ENCODE measurements around the gene SOX18. TPM values are rescaled to one million over a fixed set of nuclear protein-coding genes. Genes with fewer than 3 reads are reported as not detected.

The SOX18 gene
- total and polyA plus RNA-seq, 2 experiments from 2014 or later, result 0.06 TPM; not detected in 1

- no peak for TF ChIP-seq CTCF (IDR thresholded peaks at IDR 0.05; ENCODE audit: low read depth, low read length)
- no peak overlapping the region for H3K27ac ChIP-seq
- no peak overlapping the region for H3K4me3 ChIP-seq
- H3K36me3 ChIP-seq, result no peaks in the 10 kb centered on the region
- DNase-seq (ENCODE audit: low read depth in 1 of 2, low spot score in 1 of 2), result no peak
- peaks cover 7% of the 10 kb centered on the region for H3K4me1 ChIP-seq (ENCODE audit: low read depth)
- peaks cover 55% of the 10 kb centered on the region for H3K27me3 ChIP-seq
- H3K9me3 ChIP-seq (ENCODE audit: low read depth), result no peaks in the 10 kb centered on the region
Measured at GRCh38 chr20:64086801-64087200, 37.4 kb upstream of the SOX18 start.

GRCh38 chr20:64084685-64085152, 35.3 kb upstream of the SOX18 start:
- peaks cover 11% of the 10 kb centered on the region for H3K4me1 ChIP-seq (ENCODE audit: low read depth)
- TF ChIP-seq CTCF (IDR thresholded peaks at IDR 0.05; ENCODE audit: low read depth, low read length), result no peak
- H3K4me3 ChIP-seq, result no peak overlapping the region
- H3K27ac ChIP-seq, result no peak overlapping the region
- no peaks in the 10 kb centered on the region for H3K36me3 ChIP-seq
- peaks cover 50% of the 10 kb centered on the region for H3K27me3 ChIP-seq
- no peaks in the 10 kb centered on the region for H3K9me3 ChIP-seq (ENCODE audit: low read depth)
- DNase-seq (ENCODE audit: low read depth in 1 of 2, low spot score in 1 of 2), result no peak

DNA sequence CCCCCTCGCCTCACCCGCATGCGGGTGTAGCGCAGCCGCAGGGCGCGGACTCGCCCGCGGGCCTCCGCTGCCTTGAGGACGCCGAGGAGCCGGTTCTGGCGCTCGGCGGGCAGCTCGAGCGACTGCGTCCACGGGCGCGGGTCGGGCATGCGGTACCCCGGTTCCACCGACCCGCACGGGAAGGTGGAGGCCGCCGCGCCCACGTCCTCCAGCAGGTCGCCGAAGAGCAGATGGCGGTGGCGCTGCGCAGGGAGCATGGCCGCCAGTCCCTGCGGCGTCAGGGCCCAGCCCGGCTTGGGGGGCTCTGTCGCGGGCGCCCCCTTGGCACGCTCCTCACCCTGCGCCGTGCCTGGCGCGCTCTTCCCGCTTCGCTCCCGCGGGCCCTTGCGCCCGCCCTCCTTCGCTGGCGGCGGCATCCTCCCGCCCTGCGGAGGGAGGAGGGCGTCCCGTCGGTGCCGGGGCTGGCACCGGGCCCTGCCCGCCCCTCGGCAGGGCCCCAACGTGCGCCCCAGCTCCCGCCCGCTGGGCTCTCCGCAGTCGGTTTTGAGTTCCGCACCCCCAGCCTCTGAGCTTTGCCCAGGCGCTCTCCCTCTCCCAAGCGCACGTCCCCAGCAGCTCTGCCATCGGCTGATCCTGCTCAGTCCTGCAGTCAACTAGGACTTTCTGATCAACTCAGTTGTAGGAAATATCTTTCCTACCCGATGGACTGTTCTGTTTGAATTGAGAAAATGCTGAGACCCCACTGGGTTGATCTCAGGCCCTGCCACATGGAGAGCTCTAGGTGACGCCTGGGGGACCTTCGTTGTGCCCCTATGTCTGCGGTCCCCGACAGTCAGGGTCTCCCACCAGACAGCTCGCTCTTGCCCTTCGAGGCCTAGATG, 34.6 kb upstream of the SOX18 start, which contains the start of gene LKAAEAR1:
Gene LKAAEAR1, minus strand, starts transcription at position 595 of the 881 bp plus-strand sequence. Its CDS starts 179 bp downstream, at position 416.
- no peaks in the 10 kb centered on the region for H3K9me3 ChIP-seq (ENCODE audit: low read depth)
- H3K4me3 ChIP-seq, result peak within 1 kb of the TSS; percentile 48
- no peak for TF ChIP-seq CTCF (IDR thresholded peaks at IDR 0.05; ENCODE audit: low read depth, low read length)
- H3K27ac ChIP-seq, result no peak within 1 kb of the TSS
- peaks cover 43% of the 10 kb centered on the region for H3K27me3 ChIP-seq
- H3K36me3 ChIP-seq, result no peaks in the 10 kb centered on the region
- peaks cover 15% of the 10 kb centered on the region for H3K4me1 ChIP-seq (ENCODE audit: low read depth)
- no peak for DNase-seq (ENCODE audit: low read depth in 1 of 2, low spot score in 1 of 2)

DNA sequence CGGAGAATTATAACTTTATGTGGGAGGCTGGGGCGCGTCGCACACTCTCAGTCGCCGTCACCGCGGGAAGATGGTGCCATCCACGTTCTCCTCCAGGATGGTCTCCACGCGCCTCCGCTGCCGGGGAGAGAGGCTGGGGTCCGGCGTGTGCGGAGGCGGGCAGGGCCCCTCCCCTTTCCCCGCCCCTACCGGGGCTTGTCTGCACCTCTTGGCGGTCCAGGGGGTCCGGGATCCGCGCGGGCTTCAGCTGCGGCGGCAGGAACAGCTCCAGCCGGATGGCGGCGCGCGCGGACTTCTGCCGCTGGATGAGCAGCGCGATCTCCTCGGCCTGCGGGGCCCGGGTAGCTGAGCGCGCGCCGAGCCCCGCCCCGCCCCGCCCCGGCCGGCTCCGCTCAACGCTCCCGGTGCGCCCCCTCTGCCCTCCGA, 34.0 kb upstream of the SOX18 start:
- TF ChIP-seq CTCF (IDR thresholded peaks at IDR 0.05; ENCODE audit: low read depth, low read length), result peak; percentile 59
- Histone ChIP-seq H3K4me3 (peak overlapping the region; percentile 48), H3K36me3 (no peaks in the 10 kb centered on the region), H3K4me1 (ENCODE audit: low read depth) (peaks cover 17% of the 10 kb centered on the region), H3K27me3 (peaks cover 40% of the 10 kb centered on the region), H3K27ac (no peak overlapping the region), H3K9me3 (ENCODE audit: low read depth) (no peaks in the 10 kb centered on the region)
- DNase-seq (ENCODE audit: low read depth in 1 of 2, low spot score in 1 of 2), result peak; percentile 82 to 91

DNA sequence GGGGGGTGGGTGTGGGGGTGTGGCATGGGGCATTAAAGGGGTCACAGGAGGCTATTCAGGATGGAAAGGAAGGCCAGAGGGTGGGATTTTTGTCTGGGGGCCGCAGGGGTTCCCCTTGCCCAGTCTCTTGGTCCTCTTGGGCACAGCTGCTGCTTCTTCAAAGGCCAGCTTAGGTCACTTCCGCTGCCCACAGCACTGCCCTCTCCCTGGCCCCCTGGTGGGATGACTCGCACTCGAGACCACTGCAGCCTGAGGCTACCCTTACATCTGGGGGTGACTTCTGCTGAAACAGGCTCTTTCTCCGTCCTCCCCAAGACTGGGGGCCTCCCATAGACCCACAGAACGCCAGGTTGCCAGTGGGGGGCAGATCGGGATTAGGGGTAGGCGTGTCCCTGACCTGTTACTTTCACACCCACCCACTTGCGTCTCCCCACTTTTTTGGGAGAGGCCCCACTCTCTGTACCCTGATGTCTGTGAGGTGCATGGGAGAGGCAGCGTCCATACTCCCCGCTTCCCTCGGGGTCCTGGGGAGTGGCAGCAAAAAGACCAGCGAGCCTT, 33.5 kb upstream of the SOX18 start:
- H3K27me3 ChIP-seq, result peaks cover 35% of the 10 kb centered on the region

More for the DNA sequence above, 33.5 kb upstream of the SOX18 start:
- no peaks in the 10 kb centered on the region for H3K36me3 ChIP-seq
- TF ChIP-seq CTCF (IDR thresholded peaks at IDR 0.05; ENCODE audit: low read depth, low read length), result no peak
- no peaks in the 10 kb centered on the region for H3K9me3 ChIP-seq (ENCODE audit: low read depth)
- peak overlapping the region; percentile 48 for H3K4me3 ChIP-seq
- no peak for DNase-seq (ENCODE audit: low read depth in 1 of 2, low spot score in 1 of 2)
- peaks cover 17% of the 10 kb centered on the region for H3K4me1 ChIP-seq (ENCODE audit: low read depth)
- H3K27ac ChIP-seq, result no peak overlapping the region
